PFSK-1 (cell line): ENCODE data around the gene MEGF11.

Experiments used
- FOXP2 ChIP-seq: optimal IDR thresholded peaks from 2 replicates; pipeline ENCODE3; 2011; ENCODE audit warnings: borderline replicate concordance, control low read depth, inconsistent platforms; ENCODE audit not compliant: insufficient read depth; ENCODE audit errors: extremely low read length, extremely low read depth
- POLR2AphosphoS5 ChIP-seq: IDR thresholded peaks from 2 replicates; pipeline ENCODE4 v1.6.1; 2012; ENCODE audit warnings: low read depth, mild to moderate bottlenecking, control low read depth, low read length, moderate library complexity
- SIN3A ChIP-seq: IDR thresholded peaks from 2 replicates; pipeline ENCODE4 v1.6.1; 2012; ENCODE audit warnings: mild to moderate bottlenecking, low read length, moderate library complexity, borderline replicate concordance; ENCODE audit not compliant: insufficient read depth
- TAF1 ChIP-seq: IDR thresholded peaks from 2 replicates; pipeline ENCODE4 v1.6.1; 2012; ENCODE audit warnings: low read length, control low read depth, borderline replicate concordance; ENCODE audit not compliant: insufficient read depth
- TF ChIP-seq, protein P1 (sequence below), 2 experiments: IDR thresholded peaks; 2 replicates each; pipeline versions ENCODE4 v1.6.1 to v1.8.0; 2011 to 2012; ENCODE audit warnings: low read depth in 2 of 2, low read length in 2 of 2, control low read depth in 1 of 2, inconsistent platforms in 1 of 2, mild to moderate bottlenecking in 1 of 2, moderate library complexity in 1 of 2; ENCODE audit not compliant: insufficient read depth in 1 of 2

DNA sequence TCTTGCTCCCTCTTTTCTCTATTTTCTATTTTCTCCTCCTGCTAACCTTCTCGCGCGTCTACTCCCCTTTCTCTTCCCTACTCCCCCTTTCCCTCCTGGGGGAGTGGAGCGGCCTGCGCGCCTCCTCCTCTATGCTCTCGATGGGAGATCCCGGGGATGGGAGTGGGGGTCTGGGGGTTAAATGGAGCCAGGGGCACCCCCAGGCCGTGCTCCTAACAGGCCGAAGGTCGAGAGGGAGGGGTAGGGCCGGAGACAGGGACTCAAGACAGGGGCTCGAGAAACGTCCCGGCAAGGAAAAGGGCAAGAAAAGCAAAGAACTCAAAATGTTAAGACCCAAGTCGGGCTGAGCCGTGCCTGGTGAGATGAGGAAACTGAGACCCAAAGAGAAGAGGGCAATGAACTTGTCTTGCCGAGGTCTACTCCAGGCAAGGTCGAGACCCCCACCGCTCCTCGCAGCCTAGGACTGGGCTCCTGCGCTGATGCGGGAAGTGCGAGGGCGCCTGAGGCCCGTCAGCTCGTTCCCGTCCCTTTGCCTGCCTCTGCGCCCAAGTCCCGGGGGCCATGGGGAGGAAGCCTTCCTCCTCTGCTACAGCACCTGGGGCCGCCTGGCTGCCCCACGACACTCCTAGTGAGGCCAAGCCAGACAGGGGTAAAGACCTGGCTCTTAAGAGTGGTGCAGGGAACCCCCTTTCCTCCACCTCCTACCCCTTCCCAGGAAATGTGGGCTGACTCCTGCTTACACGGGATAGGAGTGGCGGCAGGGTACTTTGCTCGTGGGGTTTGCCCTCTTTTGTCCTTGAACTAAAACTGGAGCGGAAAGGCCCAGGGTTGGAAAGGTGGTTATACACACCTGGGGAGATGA, 770 bp upstream of the MEGF11 start:
- no peak for TF ChIP-seq POLR2AphosphoS5
- TF ChIP-seq, protein P1, sequence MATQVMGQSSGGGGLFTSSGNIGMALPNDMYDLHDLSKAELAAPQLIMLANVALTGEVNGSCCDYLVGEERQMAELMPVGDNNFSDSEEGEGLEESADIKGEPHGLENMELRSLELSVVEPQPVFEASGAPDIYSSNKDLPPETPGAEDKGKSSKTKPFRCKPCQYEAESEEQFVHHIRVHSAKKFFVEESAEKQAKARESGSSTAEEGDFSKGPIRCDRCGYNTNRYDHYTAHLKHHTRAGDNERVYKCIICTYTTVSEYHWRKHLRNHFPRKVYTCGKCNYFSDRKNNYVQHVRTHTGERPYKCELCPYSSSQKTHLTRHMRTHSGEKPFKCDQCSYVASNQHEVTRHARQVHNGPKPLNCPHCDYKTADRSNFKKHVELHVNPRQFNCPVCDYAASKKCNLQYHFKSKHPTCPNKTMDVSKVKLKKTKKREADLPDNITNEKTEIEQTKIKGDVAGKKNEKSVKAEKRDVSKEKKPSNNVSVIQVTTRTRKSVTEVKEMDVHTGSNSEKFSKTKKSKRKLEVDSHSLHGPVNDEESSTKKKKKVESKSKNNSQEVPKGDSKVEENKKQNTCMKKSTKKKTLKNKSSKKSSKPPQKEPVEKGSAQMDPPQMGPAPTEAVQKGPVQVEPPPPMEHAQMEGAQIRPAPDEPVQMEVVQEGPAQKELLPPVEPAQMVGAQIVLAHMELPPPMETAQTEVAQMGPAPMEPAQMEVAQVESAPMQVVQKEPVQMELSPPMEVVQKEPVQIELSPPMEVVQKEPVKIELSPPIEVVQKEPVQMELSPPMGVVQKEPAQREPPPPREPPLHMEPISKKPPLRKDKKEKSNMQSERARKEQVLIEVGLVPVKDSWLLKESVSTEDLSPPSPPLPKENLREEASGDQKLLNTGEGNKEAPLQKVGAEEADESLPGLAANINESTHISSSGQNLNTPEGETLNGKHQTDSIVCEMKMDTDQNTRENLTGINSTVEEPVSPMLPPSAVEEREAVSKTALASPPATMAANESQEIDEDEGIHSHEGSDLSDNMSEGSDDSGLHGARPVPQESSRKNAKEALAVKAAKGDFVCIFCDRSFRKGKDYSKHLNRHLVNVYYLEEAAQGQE (IDR thresholded peaks at IDR 0.05; ENCODE audit: insufficient read depth in 1 of 2, low read depth in 2 of 2, low read length in 2 of 2), result no peak
- TF ChIP-seq SIN3A, result no peak
- TF ChIP-seq TAF1, result no peak
- TF ChIP-seq FOXP2, result no peak
